HFF-Myc (cell line): ENCODE measurements around the gene PCDHB5.
"Not testable (repeated sequence)": the region's sequence is repeated elsewhere in the genome, so short reads cannot be mapped to it uniquely, and the experiment has no call there.

Experiments
- DNase-seq: peaks from one replicate; pipeline ENCODE4 v3.0.0-alpha.2; 2011; ENCODE audit warnings: low read depth; ENCODE audit errors: extremely low read depth
- H3K4me3 ChIP-seq: replicated peaks from 2 replicates; pipeline ENCODE4 v1.5.1; 2011; ENCODE audit warnings: low read depth, mild to moderate bottlenecking, control low read depth, low read length
- CTCF ChIP-seq: IDR thresholded peaks from 2 replicates; pipeline ENCODE4 v1.5.1; 2012; ENCODE audit warnings: mild to moderate bottlenecking, low read depth, low read length, control low read depth; ENCODE audit errors: missing control alignments

PCDHB5 gene

GRCh38 chr5:141172381-141173204 is 37.6 kb downstream of the PCDHB5 start, which contains the start of gene PCDHB7:
Gene PCDHB7, plus strand, starts transcription at chr5:141172644. Its CDS starts 192 bp downstream, at chr5:141172836.
- peak; percentile 51 for TF ChIP-seq CTCF
- no peak within 1 kb of the TSS for H3K4me3 ChIP-seq
- no peak for DNase-seq

- not testable (repeated sequence) for H3K4me3 ChIP-seq, DNase-seq
Observed at GRCh38 chr5:141174291-141175104, 39.5 kb downstream of the PCDHB5 start.

GRCh38 chr5:141175933-141176332 is 40.9 kb downstream of the PCDHB5 start:
- no peak for DNase-seq
- TF ChIP-seq CTCF, result no peak

GRCh38 chr5:141177577-141178191 is 42.7 kb downstream of the PCDHB5 start, which contains the start of gene PCDHB8:
Gene PCDHB8, plus strand, starts transcription at chr5:141177790. Its CDS starts 245 bp downstream, at chr5:141178035.
- DNase-seq, H3K4me3 ChIP-seq: not testable (repeated sequence)

More at GRCh38 chr5:141175933-141176332, 40.9 kb downstream of the PCDHB5 start:
- H3K4me3 ChIP-seq, result no peak overlapping the region

GRCh38 chr5:141179371-141179770 is 44.4 kb downstream of the PCDHB5 start:
- not testable (repeated sequence) for H3K4me3 ChIP-seq

GRCh38 chr5:141179876-141180275 is 44.9 kb downstream of the PCDHB5 start:
- not testable (repeated sequence) for H3K4me3 ChIP-seq, DNase-seq

More at GRCh38 chr5:141179371-141179770, 44.4 kb downstream of the PCDHB5 start:
- not testable (repeated sequence) for DNase-seq

- H3K4me3 ChIP-seq, result no peak overlapping the region
- DNase-seq, result no peak
- no peak for TF ChIP-seq CTCF
Observed at GRCh38 chr5:141180313-141180712, 45.3 kb downstream of the PCDHB5 start.

- DNase-seq, result no peak
- TF ChIP-seq CTCF, result peak; percentile 17
- no peak within 1 kb of the TSS for H3K4me3 ChIP-seq
Observed at GRCh38 chr5:141182248-141182647, 47.2 kb downstream of the PCDHB5 start, which contains the start of gene PCDHB16. Gene PCDHB16, plus strand, starts transcription at chr5:141182387. Its CDS starts 173 bp downstream, at chr5:141182560.

GRCh38 chr5:141184117-141184855 is 49.3 kb downstream of the PCDHB5 start:
- DNase-seq, H3K4me3 ChIP-seq: not testable (repeated sequence)
